ENCODE results near the gene PKN1. TPM values are rescaled to one million over a fixed set of nuclear protein-coding genes. Genes with fewer than 3 reads are reported as not detected.

PKN1 gene
- total and polyA plus RNA-seq, 10 of the 15 experiments (the other 5 are each of a cell fraction or from before 2014, with no cell fraction given), result 1.0 to 189 (median 52.7) TPM

DNA sequence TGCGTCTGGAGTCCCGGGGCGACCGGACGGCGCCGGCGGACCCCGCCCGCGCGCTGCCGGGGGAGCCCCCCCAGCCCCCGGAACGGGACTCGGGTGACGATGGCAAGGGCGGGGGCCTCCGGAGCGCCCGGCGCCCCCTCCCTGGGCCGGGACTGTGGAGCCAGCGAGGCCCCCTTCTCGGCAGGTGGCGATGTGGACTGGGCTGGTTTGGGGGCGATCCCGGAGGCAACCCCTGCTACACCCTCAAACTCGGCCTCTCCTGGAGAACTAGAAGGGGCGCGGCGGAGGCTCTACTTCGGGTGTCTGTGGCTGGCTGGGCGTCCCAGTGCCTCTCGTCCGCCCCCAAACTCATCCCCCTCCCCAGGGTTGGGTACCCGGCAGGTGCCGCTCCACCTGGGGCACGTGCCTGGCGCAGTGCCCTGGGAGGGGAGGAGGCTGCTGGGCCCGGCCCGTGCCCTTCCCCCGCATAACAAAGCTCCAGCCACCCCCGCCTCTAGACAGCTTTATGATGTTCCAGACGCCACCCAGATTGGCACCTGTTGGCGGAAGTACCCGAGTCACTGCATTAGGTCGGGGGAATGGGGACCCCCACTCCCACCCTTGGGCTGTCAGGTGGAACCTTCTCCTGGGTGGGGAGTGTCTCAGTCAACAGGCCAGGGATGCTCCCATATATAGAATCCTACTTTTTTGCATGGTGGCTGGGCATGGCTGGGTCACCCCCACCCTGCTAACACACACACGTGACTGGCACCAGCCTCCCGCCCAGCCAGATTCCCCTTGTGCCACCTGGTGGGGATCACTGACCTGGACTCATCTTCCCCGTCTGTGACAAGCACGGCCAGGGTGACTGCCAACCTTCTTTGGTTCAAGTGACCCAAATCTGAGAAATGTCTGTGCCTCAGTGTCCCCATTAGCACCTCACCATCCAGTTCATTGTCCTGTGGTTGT, 722 bp downstream of the PKN1 start (continued):
- TF ChIP-seq, protein P1, sequence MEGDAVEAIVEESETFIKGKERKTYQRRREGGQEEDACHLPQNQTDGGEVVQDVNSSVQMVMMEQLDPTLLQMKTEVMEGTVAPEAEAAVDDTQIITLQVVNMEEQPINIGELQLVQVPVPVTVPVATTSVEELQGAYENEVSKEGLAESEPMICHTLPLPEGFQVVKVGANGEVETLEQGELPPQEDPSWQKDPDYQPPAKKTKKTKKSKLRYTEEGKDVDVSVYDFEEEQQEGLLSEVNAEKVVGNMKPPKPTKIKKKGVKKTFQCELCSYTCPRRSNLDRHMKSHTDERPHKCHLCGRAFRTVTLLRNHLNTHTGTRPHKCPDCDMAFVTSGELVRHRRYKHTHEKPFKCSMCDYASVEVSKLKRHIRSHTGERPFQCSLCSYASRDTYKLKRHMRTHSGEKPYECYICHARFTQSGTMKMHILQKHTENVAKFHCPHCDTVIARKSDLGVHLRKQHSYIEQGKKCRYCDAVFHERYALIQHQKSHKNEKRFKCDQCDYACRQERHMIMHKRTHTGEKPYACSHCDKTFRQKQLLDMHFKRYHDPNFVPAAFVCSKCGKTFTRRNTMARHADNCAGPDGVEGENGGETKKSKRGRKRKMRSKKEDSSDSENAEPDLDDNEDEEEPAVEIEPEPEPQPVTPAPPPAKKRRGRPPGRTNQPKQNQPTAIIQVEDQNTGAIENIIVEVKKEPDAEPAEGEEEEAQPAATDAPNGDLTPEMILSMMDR (IDR thresholded peaks at IDR 0.05 in 2 of 3, conservative IDR thresholded peaks at IDR 0.05 in 1 of 3; ENCODE audit: control insufficient read depth in 2 of 3, extremely low read depth in 1 of 3, insufficient read depth in 1 of 3, low read depth in 3 of 3, low read length in 3 of 3), result peak in 1 of 3 experiments; percentile 24; a peak in 2 of 6 replicates
- TF ChIP-seq, protein P2, sequence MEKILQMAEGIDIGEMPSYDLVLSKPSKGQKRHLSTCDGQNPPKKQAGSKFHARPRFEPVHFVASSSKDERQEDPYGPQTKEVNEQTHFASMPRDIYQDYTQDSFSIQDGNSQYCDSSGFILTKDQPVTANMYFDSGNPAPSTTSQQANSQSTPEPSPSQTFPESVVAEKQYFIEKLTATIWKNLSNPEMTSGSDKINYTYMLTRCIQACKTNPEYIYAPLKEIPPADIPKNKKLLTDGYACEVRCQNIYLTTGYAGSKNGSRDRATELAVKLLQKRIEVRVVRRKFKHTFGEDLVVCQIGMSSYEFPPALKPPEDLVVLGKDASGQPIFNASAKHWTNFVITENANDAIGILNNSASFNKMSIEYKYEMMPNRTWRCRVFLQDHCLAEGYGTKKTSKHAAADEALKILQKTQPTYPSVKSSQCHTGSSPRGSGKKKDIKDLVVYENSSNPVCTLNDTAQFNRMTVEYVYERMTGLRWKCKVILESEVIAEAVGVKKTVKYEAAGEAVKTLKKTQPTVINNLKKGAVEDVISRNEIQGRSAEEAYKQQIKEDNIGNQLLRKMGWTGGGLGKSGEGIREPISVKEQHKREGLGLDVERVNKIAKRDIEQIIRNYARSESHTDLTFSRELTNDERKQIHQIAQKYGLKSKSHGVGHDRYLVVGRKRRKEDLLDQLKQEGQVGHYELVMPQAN (conservative IDR thresholded peaks at IDR 0.05), result peak; percentile 45
- peak; percentile 90 to 98 for TF ChIP-seq BHLHE40 (IDR thresholded peaks at IDR 0.05; ENCODE audit: borderline replicate concordance in 1 of 2, low read depth in 2 of 2, low read length in 1 of 2)
- TF ChIP-seq, protein P3, sequence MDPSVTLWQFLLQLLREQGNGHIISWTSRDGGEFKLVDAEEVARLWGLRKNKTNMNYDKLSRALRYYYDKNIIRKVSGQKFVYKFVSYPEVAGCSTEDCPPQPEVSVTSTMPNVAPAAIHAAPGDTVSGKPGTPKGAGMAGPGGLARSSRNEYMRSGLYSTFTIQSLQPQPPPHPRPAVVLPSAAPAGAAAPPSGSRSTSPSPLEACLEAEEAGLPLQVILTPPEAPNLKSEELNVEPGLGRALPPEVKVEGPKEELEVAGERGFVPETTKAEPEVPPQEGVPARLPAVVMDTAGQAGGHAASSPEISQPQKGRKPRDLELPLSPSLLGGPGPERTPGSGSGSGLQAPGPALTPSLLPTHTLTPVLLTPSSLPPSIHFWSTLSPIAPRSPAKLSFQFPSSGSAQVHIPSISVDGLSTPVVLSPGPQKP (IDR thresholded peaks at IDR 0.05; ENCODE audit: low read depth, low read length), result no peak
- TF ChIP-seq RBBP5 (conservative IDR thresholded peaks at IDR 0.05), result no peak
- TF ChIP-seq IKZF1 (conservative IDR thresholded peaks at IDR 0.05), result peak; percentile 38; the same call in 1 of the 2 replicates
- TF ChIP-seq, protein P4, sequence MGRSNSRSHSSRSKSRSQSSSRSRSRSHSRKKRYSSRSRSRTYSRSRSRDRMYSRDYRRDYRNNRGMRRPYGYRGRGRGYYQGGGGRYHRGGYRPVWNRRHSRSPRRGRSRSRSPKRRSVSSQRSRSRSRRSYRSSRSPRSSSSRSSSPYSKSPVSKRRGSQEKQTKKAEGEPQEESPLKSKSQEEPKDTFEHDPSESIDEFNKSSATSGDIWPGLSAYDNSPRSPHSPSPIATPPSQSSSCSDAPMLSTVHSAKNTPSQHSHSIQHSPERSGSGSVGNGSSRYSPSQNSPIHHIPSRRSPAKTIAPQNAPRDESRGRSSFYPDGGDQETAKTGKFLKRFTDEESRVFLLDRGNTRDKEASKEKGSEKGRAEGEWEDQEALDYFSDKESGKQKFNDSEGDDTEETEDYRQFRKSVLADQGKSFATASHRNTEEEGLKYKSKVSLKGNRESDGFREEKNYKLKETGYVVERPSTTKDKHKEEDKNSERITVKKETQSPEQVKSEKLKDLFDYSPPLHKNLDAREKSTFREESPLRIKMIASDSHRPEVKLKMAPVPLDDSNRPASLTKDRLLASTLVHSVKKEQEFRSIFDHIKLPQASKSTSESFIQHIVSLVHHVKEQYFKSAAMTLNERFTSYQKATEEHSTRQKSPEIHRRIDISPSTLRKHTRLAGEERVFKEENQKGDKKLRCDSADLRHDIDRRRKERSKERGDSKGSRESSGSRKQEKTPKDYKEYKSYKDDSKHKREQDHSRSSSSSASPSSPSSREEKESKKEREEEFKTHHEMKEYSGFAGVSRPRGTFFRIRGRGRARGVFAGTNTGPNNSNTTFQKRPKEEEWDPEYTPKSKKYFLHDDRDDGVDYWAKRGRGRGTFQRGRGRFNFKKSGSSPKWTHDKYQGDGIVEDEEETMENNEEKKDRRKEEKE (IDR thresholded peaks at IDR 0.05), result no peak
- TF ChIP-seq PML (IDR thresholded peaks at IDR 0.05; ENCODE audit: low read length), result no peak
- no peak for TF ChIP-seq BACH1 (IDR thresholded peaks at IDR 0.05; ENCODE audit: borderline replicate concordance)
- 0 out of 2 replicates have a peak, but pooled peaks have one; percentile 25 for TF ChIP-seq ZNF24 (IDR thresholded peaks at IDR 0.05)
- TF ChIP-seq RAD51 (IDR thresholded peaks at IDR 0.05), result peak; percentile 56
- TF ChIP-seq TCF12 (IDR thresholded peaks at IDR 0.05; ENCODE audit: low read depth, low read length), result 0 out of 2 replicates have a peak, but pooled peaks have one; percentile 26
- no peak for TF ChIP-seq HDGF (IDR thresholded peaks at IDR 0.05)
- TF ChIP-seq STAT3 (IDR thresholded peaks at IDR 0.05; ENCODE audit: low read depth, low read length), result no peak
- no peak for TF ChIP-seq FOS (IDR thresholded peaks at IDR 0.05; ENCODE audit: borderline replicate concordance, extremely low read depth, insufficient read length)
- TF ChIP-seq, protein P5, sequence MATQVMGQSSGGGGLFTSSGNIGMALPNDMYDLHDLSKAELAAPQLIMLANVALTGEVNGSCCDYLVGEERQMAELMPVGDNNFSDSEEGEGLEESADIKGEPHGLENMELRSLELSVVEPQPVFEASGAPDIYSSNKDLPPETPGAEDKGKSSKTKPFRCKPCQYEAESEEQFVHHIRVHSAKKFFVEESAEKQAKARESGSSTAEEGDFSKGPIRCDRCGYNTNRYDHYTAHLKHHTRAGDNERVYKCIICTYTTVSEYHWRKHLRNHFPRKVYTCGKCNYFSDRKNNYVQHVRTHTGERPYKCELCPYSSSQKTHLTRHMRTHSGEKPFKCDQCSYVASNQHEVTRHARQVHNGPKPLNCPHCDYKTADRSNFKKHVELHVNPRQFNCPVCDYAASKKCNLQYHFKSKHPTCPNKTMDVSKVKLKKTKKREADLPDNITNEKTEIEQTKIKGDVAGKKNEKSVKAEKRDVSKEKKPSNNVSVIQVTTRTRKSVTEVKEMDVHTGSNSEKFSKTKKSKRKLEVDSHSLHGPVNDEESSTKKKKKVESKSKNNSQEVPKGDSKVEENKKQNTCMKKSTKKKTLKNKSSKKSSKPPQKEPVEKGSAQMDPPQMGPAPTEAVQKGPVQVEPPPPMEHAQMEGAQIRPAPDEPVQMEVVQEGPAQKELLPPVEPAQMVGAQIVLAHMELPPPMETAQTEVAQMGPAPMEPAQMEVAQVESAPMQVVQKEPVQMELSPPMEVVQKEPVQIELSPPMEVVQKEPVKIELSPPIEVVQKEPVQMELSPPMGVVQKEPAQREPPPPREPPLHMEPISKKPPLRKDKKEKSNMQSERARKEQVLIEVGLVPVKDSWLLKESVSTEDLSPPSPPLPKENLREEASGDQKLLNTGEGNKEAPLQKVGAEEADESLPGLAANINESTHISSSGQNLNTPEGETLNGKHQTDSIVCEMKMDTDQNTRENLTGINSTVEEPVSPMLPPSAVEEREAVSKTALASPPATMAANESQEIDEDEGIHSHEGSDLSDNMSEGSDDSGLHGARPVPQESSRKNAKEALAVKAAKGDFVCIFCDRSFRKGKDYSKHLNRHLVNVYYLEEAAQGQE (IDR thresholded peaks at IDR 0.05; ENCODE audit: low read depth, low read length), result no peak
- TF ChIP-seq CREM (IDR thresholded peaks at IDR 0.05; ENCODE audit: low read depth), result no peak

Measured in GM12878 (cell line).